DMS153 treated with DMSO at 0.1 percent for 48 hours (cell line): ENCODE measurements around the gene ZNF227.
"Not testable (repeated sequence)": the region's sequence is repeated elsewhere in the genome, so short reads cannot be mapped to it uniquely, and the experiment has no call there.

Experiments used
- DNase-seq: peaks from one replicate; lab custom pipeline; 2025; ENCODE audit not compliant: unreplicated experiment; lab: John Stamatoyannopoulos, UW

ZNF227 gene

DNA sequence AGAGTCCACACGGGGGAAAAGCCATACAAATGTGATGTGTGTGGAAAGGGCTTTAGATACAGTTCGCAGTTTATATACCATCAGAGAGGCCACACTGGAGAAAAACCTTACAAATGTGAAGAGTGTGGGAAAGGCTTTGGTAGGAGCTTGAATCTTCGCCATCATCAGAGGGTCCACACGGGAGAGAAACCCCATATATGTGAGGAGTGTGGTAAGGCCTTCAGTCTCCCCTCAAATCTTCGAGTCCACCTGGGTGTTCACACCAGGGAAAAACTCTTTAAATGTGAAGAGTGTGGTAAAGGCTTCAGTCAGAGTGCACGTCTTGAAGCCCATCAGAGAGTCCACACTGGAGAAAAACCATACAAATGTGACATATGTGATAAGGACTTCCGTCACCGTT, 24.1 kb downstream of the ZNF227 start:
- no peak for DNase-seq

DNA sequence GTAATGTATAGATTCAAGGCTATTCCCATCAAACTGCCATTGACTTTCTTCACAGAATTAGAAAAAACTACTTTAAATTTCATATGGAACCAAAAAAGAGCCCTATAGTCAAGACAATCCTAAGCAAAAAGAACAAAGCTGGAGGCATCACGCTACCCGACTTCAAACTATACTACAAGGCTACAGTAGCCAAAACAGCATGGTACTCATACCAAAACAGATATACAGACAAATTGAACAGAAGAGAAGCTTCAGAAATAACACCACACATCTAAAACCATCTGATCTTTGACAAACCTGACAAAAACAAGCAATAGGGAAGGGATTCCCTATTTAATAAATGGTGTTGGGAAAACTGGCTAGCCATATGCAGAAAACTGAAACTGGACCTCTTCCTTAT, 40.0 kb downstream of the ZNF227 start:
- DNase-seq = not testable (repeated sequence)

DNA sequence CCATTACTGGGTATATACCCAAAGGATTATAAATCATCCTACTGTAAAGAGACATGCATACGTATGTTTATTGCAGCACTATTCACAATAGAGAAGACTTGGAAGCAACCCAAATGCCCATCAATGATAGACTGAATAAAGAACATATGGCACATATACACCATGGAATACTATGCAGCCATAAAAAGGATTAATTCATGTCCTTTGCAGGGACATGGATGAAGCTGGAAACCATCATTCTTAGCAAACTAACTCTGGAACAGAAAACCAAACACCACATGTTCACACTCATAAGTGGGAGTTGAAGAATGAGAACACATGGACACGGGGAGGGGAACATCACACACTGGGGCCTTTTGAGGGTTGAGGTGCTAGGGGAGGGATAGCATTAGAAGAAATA, 41.1 kb downstream of the ZNF227 start:
- DNase-seq = not testable (repeated sequence)

DNA sequence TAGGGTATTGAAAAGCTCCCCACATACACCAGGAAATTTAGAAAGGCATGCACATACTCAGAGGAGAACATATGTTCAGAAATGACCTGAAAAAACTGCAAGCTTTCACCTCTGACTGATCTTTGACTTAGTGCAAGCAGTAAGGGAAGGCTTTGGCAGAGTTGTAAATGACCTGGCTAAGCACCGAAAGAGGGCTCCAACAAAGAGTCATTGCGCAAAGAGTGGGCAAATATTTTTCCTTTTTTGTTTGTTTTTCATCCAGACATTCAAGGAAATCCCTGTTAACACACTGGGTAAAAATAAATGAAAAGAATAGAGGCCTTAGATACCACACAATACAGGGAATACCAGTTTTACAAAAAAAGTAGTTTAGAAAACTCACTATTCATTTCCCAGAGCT, 42.2 kb downstream of the ZNF227 start:
- no peak for DNase-seq

DNA sequence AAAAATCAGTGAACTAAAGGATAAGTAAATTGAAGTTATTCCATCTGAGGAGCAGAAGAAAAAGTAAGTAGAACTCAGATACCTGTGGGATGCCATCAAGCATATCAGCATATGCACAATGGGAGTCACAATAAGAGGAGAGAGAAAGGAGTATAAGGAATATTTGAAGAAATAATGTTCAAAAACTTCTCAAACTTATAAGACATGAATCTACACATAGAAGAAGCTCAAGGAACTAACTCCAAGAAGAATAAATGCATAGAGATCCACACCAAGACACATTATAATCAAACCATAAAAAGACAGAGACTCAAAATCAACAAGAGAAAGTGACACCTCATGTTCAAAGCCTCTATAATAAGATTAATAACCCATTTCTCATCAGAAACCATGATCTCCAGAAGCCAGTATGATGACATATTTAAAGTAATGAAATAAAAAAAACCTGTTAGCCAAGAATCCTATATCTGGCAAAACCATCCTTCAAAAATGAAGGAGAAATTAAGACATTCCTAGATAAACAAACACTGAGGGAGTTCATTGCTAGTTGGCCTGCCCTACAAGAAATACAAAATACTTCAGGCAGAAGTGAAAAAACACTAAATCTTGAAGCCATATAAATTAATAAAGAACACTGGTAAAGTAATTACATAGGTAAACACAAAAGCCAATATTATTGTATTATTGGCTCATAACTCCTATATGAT, 43.5 kb downstream of the ZNF227 start:
- DNase-seq = no peak

DNA sequence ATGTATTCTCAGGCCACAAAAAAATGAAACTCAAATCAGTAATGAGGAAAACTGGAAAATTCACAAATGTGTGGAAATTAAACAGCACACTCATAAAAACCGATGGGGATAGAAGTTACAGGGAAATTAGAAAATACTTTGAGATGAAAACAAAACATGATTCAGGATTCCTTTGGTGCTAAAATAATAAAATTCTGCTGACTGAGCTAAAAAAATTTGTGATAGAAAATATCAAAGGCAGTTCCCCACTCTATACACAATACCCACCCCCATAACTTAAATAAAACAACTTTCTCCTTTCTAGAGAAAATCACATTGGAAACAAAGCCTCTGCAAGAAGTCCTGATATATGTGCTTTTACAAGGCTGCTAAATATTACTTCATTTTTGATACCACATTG, 45.8 kb downstream of the ZNF227 start:
- no peak for DNase-seq

DNA sequence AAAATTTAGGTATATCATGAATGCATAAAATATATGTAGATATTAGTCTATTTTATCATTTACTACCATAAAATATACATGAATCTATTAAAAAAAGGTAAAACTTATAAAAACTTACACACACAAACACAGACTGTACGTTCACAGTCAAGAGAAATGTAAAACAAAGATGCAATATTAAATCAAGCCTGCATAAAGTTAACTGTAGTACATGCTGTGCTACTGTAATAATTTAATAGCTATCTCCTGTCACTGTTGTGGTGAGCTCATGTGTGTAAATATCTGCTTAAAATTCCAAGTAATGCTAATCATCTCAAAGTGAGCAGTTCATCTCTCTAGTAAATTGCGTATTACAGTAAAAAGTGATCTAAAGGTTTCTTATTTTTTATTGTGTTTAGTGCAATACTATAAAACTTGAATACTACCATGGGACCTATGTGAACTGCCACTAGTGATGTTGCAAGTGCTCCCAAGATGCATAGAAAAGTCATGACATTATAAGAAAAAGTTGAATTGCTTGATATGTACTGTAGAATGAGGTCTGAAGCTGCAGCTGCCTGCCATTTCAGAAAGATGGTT, 46.6 kb downstream of the ZNF227 start:
- DNase-seq = no peak

DNA sequence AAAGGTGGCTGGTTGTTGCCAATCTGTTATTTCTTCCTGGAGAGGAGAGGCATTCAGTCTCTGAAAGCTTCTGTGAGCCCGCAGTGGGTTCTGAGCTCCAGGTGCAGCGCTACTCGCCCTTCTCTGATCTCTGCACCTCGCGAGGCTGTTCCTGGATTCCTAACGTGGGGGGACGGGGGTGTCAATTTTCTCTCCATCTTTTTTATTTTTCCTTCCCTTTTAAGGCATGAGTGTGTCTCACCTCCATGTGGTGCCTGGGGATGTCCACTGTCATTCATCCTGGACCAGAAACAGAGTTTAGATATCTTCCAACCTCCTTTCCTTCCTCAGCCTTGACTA, 48.0 kb downstream of the ZNF227 start:
- no peak for DNase-seq

DNA sequence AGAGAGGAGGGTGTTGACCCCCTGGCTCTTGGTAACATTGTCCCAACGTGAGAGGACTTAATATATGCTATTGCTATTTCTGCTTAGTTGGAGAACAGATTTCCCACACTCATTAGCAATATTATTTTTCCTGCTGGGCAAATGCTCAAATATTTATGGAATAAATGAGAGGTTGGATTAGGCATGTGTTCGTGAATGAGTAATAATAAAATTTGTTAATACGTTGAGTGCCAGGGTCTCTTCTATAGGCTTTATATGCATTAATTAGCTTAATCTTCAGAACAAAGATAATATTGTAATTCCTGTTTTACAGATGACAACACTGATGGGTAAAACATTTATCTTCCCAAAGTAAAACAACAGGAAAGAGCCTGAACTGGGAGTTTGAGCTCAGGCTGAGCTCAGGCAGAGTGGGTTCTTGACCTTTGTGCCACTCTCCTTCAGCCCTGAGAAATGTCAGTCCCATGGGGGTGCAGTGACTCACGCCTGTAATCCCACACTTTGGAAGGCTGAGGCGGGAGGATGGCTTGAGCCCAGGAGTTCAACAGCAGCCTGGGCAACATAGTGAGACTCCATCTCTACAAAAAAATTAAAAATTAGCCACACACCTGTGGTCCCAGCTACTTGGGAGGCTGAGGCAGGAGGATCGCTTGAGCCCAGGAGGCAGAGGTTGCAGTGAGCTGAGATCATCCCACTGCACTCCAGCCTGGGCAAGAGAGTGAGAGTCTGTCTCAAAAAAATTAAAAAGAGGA, 48.5 kb downstream of the ZNF227 start:
- DNase-seq = no peak

DNA sequence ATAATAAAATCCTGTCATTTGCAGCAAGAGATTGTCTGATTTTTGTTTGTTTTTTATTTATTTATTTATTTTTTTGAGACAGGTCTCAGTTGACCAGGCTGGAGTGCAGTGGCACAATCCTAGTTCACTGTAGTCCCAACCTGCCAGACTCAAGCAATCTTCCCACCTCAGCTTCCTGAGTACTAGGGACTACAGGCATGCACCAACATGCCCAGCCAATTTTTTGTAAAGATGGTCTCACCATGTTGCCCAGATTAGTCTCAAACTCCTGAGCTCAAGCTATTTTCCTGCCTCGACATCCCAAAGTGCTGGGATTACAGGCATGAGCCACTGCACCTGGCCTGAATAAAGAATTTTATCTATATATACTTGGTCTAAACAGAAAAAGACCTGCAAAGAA, 65.0 kb downstream of the ZNF227 start:
- DNase-seq = no peak

DNA sequence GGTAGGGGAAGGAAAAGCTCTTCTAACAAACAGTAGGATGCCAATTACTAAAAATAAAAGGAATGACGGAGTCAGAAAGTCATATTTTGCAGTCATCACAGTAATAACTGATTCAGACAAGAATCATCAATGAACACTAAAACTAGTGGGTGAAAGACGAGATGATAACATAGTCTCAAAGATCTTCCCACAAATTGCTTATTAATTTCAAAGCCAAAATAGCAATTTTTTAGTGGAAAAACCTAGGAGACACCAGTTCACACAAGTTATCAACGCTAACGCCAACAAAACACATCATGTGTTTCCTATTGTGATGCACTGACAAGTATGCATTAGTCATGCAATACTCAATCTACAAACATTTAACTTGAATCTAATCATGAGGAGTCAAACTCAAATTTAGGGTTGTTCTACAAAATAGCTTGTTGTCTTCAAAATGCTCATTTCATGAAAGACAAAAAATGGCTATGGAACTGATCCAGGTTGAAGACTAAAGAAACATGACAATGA, 65.9 kb downstream of the ZNF227 start:
- no peak for DNase-seq

DNA sequence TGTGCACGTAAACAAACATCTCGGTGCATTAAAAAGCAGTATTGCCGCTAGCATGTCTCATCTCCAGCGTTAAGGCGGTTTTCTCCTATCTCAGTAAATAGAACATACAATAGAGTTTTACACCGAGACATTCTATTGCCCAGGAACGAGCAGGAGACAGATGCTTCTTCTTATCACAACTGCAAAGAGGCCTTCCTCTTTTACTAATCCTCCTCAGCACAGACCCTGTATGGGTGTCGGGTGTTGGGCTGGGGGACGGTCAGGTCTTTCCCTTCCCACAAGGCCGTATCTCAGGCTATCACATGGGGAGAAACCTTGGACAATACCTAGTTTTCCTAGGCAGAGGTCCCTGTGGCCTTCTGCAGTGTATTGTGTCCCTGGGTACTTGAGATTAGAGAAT, 68.6 kb downstream of the ZNF227 start:
- DNase-seq = no peak

DNA sequence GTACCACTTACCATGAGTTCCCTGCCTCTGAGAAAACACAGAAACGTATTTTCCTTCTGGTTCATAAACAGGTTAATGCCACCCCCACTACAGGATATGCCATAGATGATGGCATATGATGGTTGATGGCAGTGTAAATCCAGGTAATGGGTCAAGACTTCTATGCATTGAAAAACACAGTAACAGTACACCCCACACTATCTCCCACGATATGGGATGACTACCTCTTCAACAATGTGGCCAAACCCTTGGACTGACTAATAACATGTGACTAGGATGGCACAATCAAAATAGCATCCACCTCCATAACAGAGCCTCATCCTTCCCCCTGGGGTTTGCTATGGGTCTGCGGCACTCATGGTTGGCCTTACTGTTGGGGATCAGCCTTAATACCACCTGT, 70.5 kb downstream of the ZNF227 start:
- no peak for DNase-seq

DNA sequence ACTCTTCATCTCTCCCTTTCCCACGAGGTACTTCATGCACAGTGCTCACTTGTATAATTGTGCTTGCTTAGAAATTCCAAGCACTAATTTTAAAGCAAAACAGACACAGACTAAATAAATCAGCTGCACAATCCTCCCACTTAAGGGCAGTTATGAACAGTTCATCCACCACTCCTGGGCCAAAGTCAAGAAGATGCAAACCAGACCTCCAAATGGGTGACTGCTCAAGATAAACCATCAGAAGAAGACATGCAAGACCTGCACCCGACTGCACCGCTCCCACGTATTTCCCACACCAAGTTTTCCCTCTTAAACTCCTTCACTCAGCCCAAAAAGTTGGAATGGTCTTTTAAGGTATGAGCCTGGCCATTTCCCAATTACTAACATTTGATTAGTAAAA, 72.6 kb downstream of the ZNF227 start:
- no peak for DNase-seq
